Caki2 (cell line): ENCODE results near the gene ZNF232. TPM values are rescaled to one million over a fixed set of nuclear protein-coding genes. Genes with fewer than 3 reads are reported as not detected.

ENCODE experiments used
- total RNA-seq: library from RNA; depleted of rRNA; stranded (reverse); fragments of >200 nt; shearing (Covaris generic); gene quantifications from 2 replicates; pipeline ENCODE4 v1.2.3, GENCODE V29; 2014; ENCODE audit warnings: low replicate concordance; rRNA removed

ZNF232 gene
- total RNA-seq, 1 experiment from 2014 or later, result 18.5 TPM

Other genes starting within 250 kb of the ZNF232 start
- gene C17orf107, start 212.3 kb downstream of the ZNF232 start, total RNA-seq, result 4.8 and 8.6 TPM in 2 replicates
- gene CHRNE, start 208.8 kb downstream of the ZNF232 start, total RNA-seq, result 0.09 and 0.64 TPM in 2 replicates
- not detected in 2 replicates for gene GP1BA, start 179.6 kb downstream of the ZNF232 start, total RNA-seq
- 80.0 and 89.3 TPM in 2 replicates for gene SLC25A11, start 171.8 kb downstream of the ZNF232 start, total RNA-seq
- gene RNF167, start 171.6 kb downstream of the ZNF232 start, total RNA-seq, result 45.6 and 57.1 TPM in 2 replicates
- 258 and 443 TPM in 2 replicates for gene PFN1, start 163.3 kb downstream of the ZNF232 start, total RNA-seq
- 4.5 and 21.3 TPM in 2 replicates for gene ENO3, start 160.8 kb downstream of the ZNF232 start, total RNA-seq
- 23.1 and 48.6 TPM in 2 replicates for gene SPAG7, start 144.1 kb downstream of the ZNF232 start, total RNA-seq
- 1.3 and 2.8 TPM in 2 replicates for gene CAMTA2, start 124.2 kb downstream of the ZNF232 start, total RNA-seq
- 0.72 and 3.3 TPM in 2 replicates for gene INCA1, start 114.4 kb downstream of the ZNF232 start, total RNA-seq
- 14.1 and 44.0 TPM in 2 replicates for gene KIF1C, start 113.9 kb downstream of the ZNF232 start, total RNA-seq
- not detected in 2 replicates for gene SLC52A1, start 76.5 kb downstream of the ZNF232 start, total RNA-seq
- gene ZFP3, start 33.4 kb downstream of the ZNF232 start, total RNA-seq, result not detected in 2 replicates
- gene USP6, start 4.2 kb upstream of the ZNF232 start, total RNA-seq, result not detected in 2 replicates
- gene ZNF594, start 80.0 kb upstream of the ZNF232 start, total RNA-seq, result 2.6 and 3.7 TPM in 2 replicates
- gene SCIMP, start 123.0 kb upstream of the ZNF232 start, total RNA-seq, result not detected in 2 replicates
- gene RABEP1, start 170.4 kb upstream of the ZNF232 start, total RNA-seq, result 15.8 and 16.4 TPM in 2 replicates